B cell (primary cell): ENCODE measurements around the gene PSG5. TPM values are rescaled to one million over a fixed set of nuclear protein-coding genes. Genes with fewer than 3 reads are reported as not detected.
"Not testable (repeated sequence)": the region's sequence is repeated elsewhere in the genome, so short reads cannot be mapped to it uniquely, and the experiment has no call there.

Source experiments
- ATAC-seq: fragments of 200-7000 bp; cut with Tn5 transposase; one replicate; pipeline ENCODE4 v1.10.0; 2021; ENCODE audit warnings: low read depth, mild to moderate bottlenecking, moderate number of reproducible peaks, moderate library complexity
- CTCF ChIA-PET: fragments of 350-600 bp; sonication (Branson Sonifier 250); formaldehyde crosslinking; loops from one replicate; lab custom pipeline; 2021; ENCODE audit warnings: antibody characterized with exemption, inconsistent platforms; lab: Charles Lee
- POLR2A ChIA-PET: fragments of 350-600 bp; sonication (Branson Sonifier 250); formaldehyde crosslinking; loops from one replicate; lab custom pipeline; 2021; ENCODE audit warnings: antibody characterized with exemption; lab: Charles Lee
- DNase-seq: peaks from one replicate; pipeline ENCODE4 v3.0.0; 2013
- H2AFZ ChIP-seq: 2 replicates; pipeline ENCODE4 v1.6.1; 2012; ENCODE audit warnings: mild to moderate bottlenecking, low read depth, low read length; ENCODE audit not compliant: insufficient read depth, poor library complexity, severe bottlenecking
- H3K27ac ChIP-seq, 2 donors: 1 replicate in 1 of 2; 2 replicates in 1 of 2; pipeline ENCODE4 v1.5.1; 2012 to 2013; ENCODE audit warnings: low read length in 2 of 2, mild to moderate bottlenecking in 2 of 2, moderate library complexity in 1 of 2
- H3K27me3 ChIP-seq, 4 experiments: fragments of 200-600 bp in 1 of 4; sonication (generic) in 1 of 4; replicated peaks in 1 of 4; 1 replicate in 2 of 4; 2 replicates in 2 of 4; pipeline versions ENCODE4 v1.6.1 to v1.7.0; 2013 to 2016; ENCODE audit warnings: low read length in 3 of 4, mild to moderate bottlenecking in 2 of 4, mixed read lengths in 1 of 4, moderate library complexity in 1 of 4; ENCODE audit not compliant: insufficient read depth in 4 of 4, control insufficient read depth in 3 of 4; ENCODE audit errors: control extremely low read depth in 1 of 4
- H3K36me3 ChIP-seq, 2 experiments: replicated peaks in 1 of 2; 1 replicate in 1 of 2; 2 replicates in 1 of 2; pipeline versions ENCODE4 v1.6.1 to v1.7.1; 2013; ENCODE audit warnings: low read length in 1 of 2; ENCODE audit not compliant: insufficient read depth in 2 of 2, control insufficient read depth in 1 of 2; ENCODE audit errors: control extremely low read depth in 1 of 2, extremely low read depth in 1 of 2
- H3K4me1 ChIP-seq, 2 donors: fragments of 200-600 bp in 1 of 2; sonication (generic) in 1 of 2; 1 replicate in 1 of 2; 2 replicates in 1 of 2; pipeline versions ENCODE4 v1.5.1 to v1.6.1; 2013 to 2017; ENCODE audit warnings: low read length in 2 of 2; ENCODE audit not compliant: control insufficient read depth in 2 of 2, insufficient read depth in 2 of 2
- H3K4me2 ChIP-seq: replicated peaks from 2 replicates; pipeline ENCODE3; 2012; ENCODE audit warnings: mild to moderate bottlenecking, low read depth, low read length; ENCODE audit not compliant: poor library complexity, severe bottlenecking
- H3K4me3 ChIP-seq, 5 experiments: fragments of 200-600 bp in 1 of 5; sonication (generic) in 1 of 5; 1 replicate in 3 of 5; 2 replicates in 2 of 5; pipeline versions ENCODE4 v1.5.1 to v1.7.0; 2011 to 2016; ENCODE audit warnings: low read length in 4 of 5, mild to moderate bottlenecking in 4 of 5, low read depth in 2 of 5, control low read depth in 1 of 5, moderate library complexity in 1 of 5; ENCODE audit not compliant: insufficient read depth in 1 of 5; ENCODE audit errors: control extremely low read depth in 1 of 5, extremely low read depth in 1 of 5
- H3K79me2 ChIP-seq: fragments of 200-600 bp; sonication (generic); one replicate; pipeline ENCODE4 v1.6.0; 2016; ENCODE audit warnings: low read length; ENCODE audit not compliant: control insufficient read depth, insufficient read depth
- H3K9ac ChIP-seq: fragments of 200-600 bp; sonication (generic); 2 replicates; pipeline ENCODE4 v1.6.1; 2017; ENCODE audit warnings: mild to moderate bottlenecking, low read length, moderate library complexity
- H3K9me3 ChIP-seq, 3 donors: one replicate each; pipeline versions ENCODE4 v1.6.1 to v1.7.1; 2013; ENCODE audit warnings: low read length in 2 of 3; ENCODE audit not compliant: control insufficient read depth in 2 of 3, insufficient read depth in 1 of 3; ENCODE audit errors: control extremely low read depth in 1 of 3
- H4K20me1 ChIP-seq: 2 replicates; pipeline ENCODE4 v1.6.0; 2012; ENCODE audit warnings: mild to moderate bottlenecking, low read length; ENCODE audit not compliant: insufficient read depth, control insufficient read depth, poor library complexity, severe bottlenecking
- H3K27ac Mint-ChIP-seq: one replicate; pipeline ENCODE4 v1.8.0; 2021; ENCODE audit warnings: mixed read lengths
- H3K27me3 Mint-ChIP-seq: one replicate; pipeline ENCODE4 v1.8.0; 2021; ENCODE audit warnings: mixed read lengths
- H3K4me1 Mint-ChIP-seq: one replicate; pipeline ENCODE4 v1.8.0; 2021; ENCODE audit warnings: mixed read lengths
- H3K4me3 Mint-ChIP-seq: one replicate; pipeline ENCODE4 v1.8.0; 2021; ENCODE audit warnings: mixed read lengths
- H3K9me3 Mint-ChIP-seq: one replicate; pipeline ENCODE4 v1.8.0; 2022; ENCODE audit warnings: mixed read lengths; ENCODE audit not compliant: insufficient read depth
- CTCF ChIP-seq: fragments of 200-600 bp; IDR thresholded peaks from one replicate; pipeline ENCODE4 v1.8.0; 2022; ENCODE audit warnings: antibody characterized with exemption, mild to moderate bottlenecking
- WGBS: methylation state at CpG from one replicate; pipeline ENCODE4 v1.1.5; 2013; ENCODE audit warnings: missing lambda C conversion rate; ENCODE audit not compliant: insufficient coverage; 5-methylcytosine and 5-hydroxymethylcytosine counted together
- intact Hi-C: fragments of 100-400 bp; cut with micrococcal nuclease; formaldehyde crosslinking; loops from one replicate; pipeline ENCODE4 v1.10.0; 2022
- polyA plus RNA-seq: library from polyadenylated mRNA; depleted of rRNA; stranded (reverse); fragments of >200 nt; gene quantifications from 2 replicates; pipeline ENCODE4 v1.2.3, GENCODE V29; 2012
- total RNA-seq, 2 donors: library from RNA; stranded (reverse); fragments of 120-200 nt in 1 of 2; gene quantifications; 1 replicate in 1 of 2; 2 replicates in 1 of 2; pipeline versions ENCODE4 v1.2.3 to v1.2.4, GENCODE V29; 2013 to 2022

PSG5 gene
- total and polyA plus RNA-seq, 2 donors (not counting 1 experiment from before 2014, with no cell fraction given): not detected

- H3K27ac ChIP-seq, DNase-seq, H3K36me3 ChIP-seq, H3K4me2 ChIP-seq, H3K27ac Mint-ChIP-seq, H3K79me2 ChIP-seq, H3K4me3 ChIP-seq, H3K9me3 ChIP-seq, H3K4me1 ChIP-seq, H3K4me3 Mint-ChIP-seq, H2AFZ ChIP-seq, H3K4me1 Mint-ChIP-seq, H4K20me1 ChIP-seq, H3K27me3 ChIP-seq, H3K9me3 Mint-ChIP-seq, H3K9ac ChIP-seq, H3K27me3 Mint-ChIP-seq, ATAC-seq, CTCF ChIA-PET, POLR2A ChIA-PET: not testable (repeated sequence)
- 49% methylated on average over 2 of the region's 5 CpGs for WGBS
- peak; percentile 20 for TF ChIP-seq CTCF
- intact Hi-C loops: loop anchor here (10.0 kb wide), 1 partner anchor 316 kb away; no protein-coding TSS in a partner anchor
Measured at GRCh38 chr19:43198686-43199419, 12.5 kb upstream of the PSG5 start.

GRCh38 chr19:43197666-43198397, 11.5 kb upstream of the PSG5 start:
- H3K4me2 ChIP-seq, ATAC-seq, CTCF ChIA-PET, H3K9me3 ChIP-seq, POLR2A ChIA-PET, H3K4me1 ChIP-seq, H3K4me3 ChIP-seq, H3K9ac ChIP-seq, H3K4me3 Mint-ChIP-seq, H3K4me1 Mint-ChIP-seq, H2AFZ ChIP-seq, H3K27me3 ChIP-seq, H3K36me3 ChIP-seq, H3K79me2 ChIP-seq, H3K27ac Mint-ChIP-seq, H3K27me3 Mint-ChIP-seq, DNase-seq, H3K27ac ChIP-seq, H4K20me1 ChIP-seq, H3K9me3 Mint-ChIP-seq: not testable (repeated sequence)
- WGBS: 100% methylated on average over 1 of the region's 7 CpGs
- intact Hi-C loops: loop anchor here (10.0 kb wide), 1 partner anchor 317 kb away; no protein-coding TSS in a partner anchor

GRCh38 chr19:43194397-43194796, 8.1 kb upstream of the PSG5 start:
- 95% methylated on average over 4 of the region's 7 CpGs for WGBS
- H3K27ac Mint-ChIP-seq, ATAC-seq, H3K27ac ChIP-seq, H3K4me2 ChIP-seq, H3K4me3 Mint-ChIP-seq, CTCF ChIA-PET, H3K36me3 ChIP-seq, H3K4me1 Mint-ChIP-seq, H3K4me1 ChIP-seq, H3K4me3 ChIP-seq, H3K79me2 ChIP-seq, H3K27me3 ChIP-seq, H4K20me1 ChIP-seq, H3K9me3 ChIP-seq, H3K9me3 Mint-ChIP-seq, DNase-seq, H3K9ac ChIP-seq, H2AFZ ChIP-seq, POLR2A ChIA-PET: not testable (repeated sequence)
- intact Hi-C loops: loop anchor here (10.0 kb wide), 1 partner anchor 320 kb away; no protein-coding TSS in a partner anchor
- H3K27me3 Mint-ChIP-seq: peaks cover 18% of the 10 kb centered on the region
